Breast epithelium (tissue), 3 donors: ENCODE measurements around the gene GOT1.

Source experiments
- CTCF ChIP-seq, 3 donors: fragments of 450-650 bp; IDR thresholded peaks; one replicate each; pipeline ENCODE4 v1.5.1; 2016 to 2017; ENCODE audit warnings: antibody characterized with exemption in 3 of 3, mild to moderate bottlenecking in 3 of 3, moderate library complexity in 3 of 3
- POLR2A ChIP-seq: fragments of 450-650 bp; IDR thresholded peaks from one replicate; pipeline ENCODE4 v1.6.1; 2016; ENCODE audit warnings: antibody characterized with exemption, mild to moderate bottlenecking, moderate library complexity
- POLR2AphosphoS5 ChIP-seq, 3 donors: sonication (generic); formaldehyde crosslinking; IDR thresholded peaks; one replicate each; pipeline ENCODE4 v1.6.1; 2017; ENCODE audit warnings: antibody characterized with exemption in 3 of 3

DNA sequence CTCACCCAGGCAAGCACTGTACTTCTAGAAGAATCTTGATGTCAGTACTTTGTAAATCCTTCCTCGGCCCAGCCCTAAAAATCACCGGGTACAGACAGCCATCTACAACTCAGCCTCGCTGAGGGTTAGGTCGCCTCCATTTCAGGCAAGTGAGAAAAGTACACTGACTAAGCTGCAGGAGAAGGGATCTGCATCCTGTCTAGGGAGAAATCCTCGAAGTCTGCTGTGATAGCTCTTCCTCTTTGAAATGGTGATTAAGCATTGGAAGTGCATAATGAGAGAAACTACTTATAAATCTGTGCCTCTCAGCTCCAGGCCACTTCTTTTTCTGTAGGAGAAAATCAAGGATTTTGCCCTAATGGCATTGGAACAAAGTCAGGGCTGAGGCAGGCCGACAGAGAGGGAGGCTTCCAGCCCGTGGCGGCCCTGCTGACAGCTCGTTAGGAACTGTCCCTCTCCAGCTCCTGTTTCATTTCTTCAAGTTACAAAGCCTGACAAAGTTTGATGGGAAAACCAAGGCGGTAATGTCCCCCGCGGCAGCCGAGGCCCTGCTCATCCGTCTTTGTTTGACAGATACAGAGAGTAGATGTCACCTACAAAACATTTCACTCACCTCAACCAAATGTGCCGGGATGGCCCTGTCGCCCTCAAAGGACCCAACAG, 14.1 kb upstream of the GOT1 start:
- TF ChIP-seq POLR2A (no peak), CTCF (IDR thresholded peaks at IDR 0.05) (no peak), POLR2AphosphoS5 (IDR thresholded peaks at IDR 0.05) (no peak)
